Measurements from ENCODE around the gene CRISP2. TPM values are rescaled to one million over a fixed set of nuclear protein-coding genes. Genes with fewer than 3 reads are reported as not detected.

Gene CRISP2
- total RNA-seq (ENCODE audit: low replicate concordance): not detected in 2 replicates

DNA sequence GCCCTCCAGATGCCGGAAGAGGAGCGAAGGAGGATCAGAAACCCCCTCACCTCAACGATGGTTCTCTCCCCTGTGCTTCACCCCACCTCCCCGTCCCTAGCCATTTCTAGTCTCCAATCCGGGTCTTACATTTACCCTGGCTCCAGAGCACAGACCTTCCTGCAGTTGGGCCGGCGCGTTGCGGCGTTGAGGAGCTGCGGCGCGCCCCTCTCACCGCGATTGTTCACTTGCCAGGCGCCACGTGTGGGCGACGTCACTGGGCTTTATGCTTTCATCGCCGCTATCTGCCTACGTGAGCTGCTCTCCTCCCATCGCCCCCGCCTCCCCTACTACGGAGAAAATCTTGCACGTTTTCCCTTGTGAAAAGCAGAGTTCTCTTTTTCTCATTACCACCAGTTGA lies at the start of gene CRISP2:
Gene CRISP2 (minus strand): TSS at position 198 of the 400 bp plus-strand sequence. CDS start 4,347 bp downstream, outside the sequence.
- DNase-seq (ENCODE audit: low read depth): no peak
- no peak within 1 kb of the TSS for H3K4me3 ChIP-seq (ENCODE audit: low read depth, low read length)
- TF ChIP-seq CTCF (IDR thresholded peaks at IDR 0.05; ENCODE audit: insufficient read depth, low read length): no peak

DNA sequence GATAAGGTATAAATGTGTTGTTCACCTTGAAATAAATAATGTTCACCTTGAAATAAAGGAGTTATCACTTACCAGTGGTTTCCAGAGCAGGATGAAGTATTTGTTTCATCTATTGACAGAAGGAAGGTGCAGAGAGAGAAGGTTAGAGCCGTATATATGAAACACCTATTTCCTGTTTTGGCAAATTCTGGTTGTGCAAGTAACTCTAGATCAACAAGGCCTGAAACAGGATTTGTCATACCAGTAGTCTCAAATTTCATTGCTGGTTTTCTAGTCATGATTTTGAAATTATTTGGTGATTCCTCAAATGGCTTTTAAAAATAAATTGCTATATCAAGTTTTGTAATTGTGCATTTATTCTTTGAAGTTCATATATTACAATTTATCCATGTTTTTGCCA lies 30.9 kb upstream of the CRISP2 start, which contains the start of gene CRISP3:
Gene CRISP3 (minus strand): TSS at position 130 of the 400 bp plus-strand sequence. CDS start 21 bp downstream, at position 109.
- H3K4me3 ChIP-seq (ENCODE audit: low read depth, low read length): no peak within 1 kb of the TSS
- no peak for DNase-seq (ENCODE audit: low read depth)
- TF ChIP-seq CTCF (IDR thresholded peaks at IDR 0.05; ENCODE audit: insufficient read depth, low read length): no peak

- no peak for TF ChIP-seq CTCF (IDR thresholded peaks at IDR 0.05; ENCODE audit: insufficient read depth, low read length)
- no peak overlapping the region for H3K4me3 ChIP-seq (ENCODE audit: low read depth, low read length)
- no peak for DNase-seq (ENCODE audit: low read depth)
These were observed 30.1 kb upstream of the CRISP2 start for GRCh38 chr6:49743429-49743828.

- DNase-seq (ENCODE audit: low read depth): no peak
- H3K4me3 ChIP-seq (ENCODE audit: low read depth, low read length): no peak overlapping the region
- TF ChIP-seq CTCF (IDR thresholded peaks at IDR 0.05; ENCODE audit: insufficient read depth, low read length): no peak
These were observed 26.1 kb upstream of the CRISP2 start for GRCh38 chr6:49739423-49739822.

- no peak overlapping the region for H3K4me3 ChIP-seq (ENCODE audit: low read depth, low read length)
- no peak for TF ChIP-seq CTCF (IDR thresholded peaks at IDR 0.05; ENCODE audit: insufficient read depth, low read length)
- DNase-seq (ENCODE audit: low read depth): no peak
These were observed 22.7 kb upstream of the CRISP2 start for GRCh38 chr6:49736017-49736508.

- H3K4me3 ChIP-seq (ENCODE audit: low read depth, low read length): no peak overlapping the region
- no peak for TF ChIP-seq CTCF (IDR thresholded peaks at IDR 0.05; ENCODE audit: insufficient read depth, low read length)
- no peak for DNase-seq (ENCODE audit: low read depth)
These were observed 20.3 kb upstream of the CRISP2 start for GRCh38 chr6:49733680-49734079.

GRCh38 chr6:49732781-49733180 lies 19.4 kb upstream of the CRISP2 start:
- DNase-seq (ENCODE audit: low read depth): no peak
- no peak overlapping the region for H3K4me3 ChIP-seq (ENCODE audit: low read depth, low read length)
- TF ChIP-seq CTCF (IDR thresholded peaks at IDR 0.05; ENCODE audit: insufficient read depth, low read length): no peak
